ENCODE measurements around the gene CEP170. TPM values are rescaled to one million over a fixed set of nuclear protein-coding genes. Genes with fewer than 3 reads are reported as not detected.

Gene CEP170
- total and polyA plus RNA-seq, 3 donors from 2014 or later = 64.0 to 165 (median 132) TPM

DNA sequence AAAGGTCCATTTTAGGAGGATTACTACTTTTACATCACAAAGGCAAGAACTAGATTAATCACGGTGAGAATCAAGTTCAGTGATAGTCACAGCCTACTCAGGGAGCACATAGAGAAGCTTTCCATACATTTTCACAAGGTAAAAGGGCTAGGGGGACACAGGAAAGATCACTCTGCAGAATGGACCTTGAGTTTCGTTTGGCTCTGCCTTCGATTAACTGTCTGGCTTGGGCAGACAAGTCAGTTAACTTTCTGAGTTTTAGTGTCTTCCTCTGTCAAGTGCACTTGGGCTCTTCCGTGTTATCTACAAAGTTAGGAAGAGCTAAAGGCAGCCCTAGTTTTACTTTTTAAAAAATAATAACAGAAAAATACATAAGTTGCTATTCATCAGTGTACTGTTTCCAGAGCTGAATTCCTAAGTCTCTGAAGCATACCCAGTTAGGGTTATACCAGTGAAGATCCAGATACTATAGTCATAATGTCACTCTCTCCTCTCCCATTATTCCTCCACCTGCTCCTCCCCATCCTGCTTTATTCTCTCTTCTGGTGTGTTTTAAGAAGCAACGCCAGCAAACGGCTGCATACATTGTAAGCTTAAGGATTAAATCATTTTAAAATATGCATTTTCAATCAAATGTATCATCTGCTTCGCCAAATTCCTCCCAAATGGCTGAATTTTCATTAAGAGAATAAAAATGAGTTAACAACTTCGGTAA, 1.7 kb downstream of the CEP170 start:
- Histone ChIP-seq H3K36me3 (ENCODE audit: low read depth, missing control alignments) (no peaks in the 10 kb centered on the region), H3K4me1 (peaks cover 16% of the 10 kb centered on the region), H3K4me3 (peak overlapping the region; percentile 75 to 86), H3K27ac (peak overlapping the region; percentile 85 to 95), H3K9me3 (no peaks in the 10 kb centered on the region), H3K27me3 (no peaks in the 10 kb centered on the region)
- intact Hi-C loops (cut with DNase I; ENCODE audit: low total_unique reads) = no loop called here
- 2 to 7% methylated on average over 8 of the region's 8 CpGs for WGBS, 2 donors
- TF ChIP-seq POLR2A (IDR thresholded peaks at IDR 0.05) = no peak
- TF ChIP-seq, protein P1, sequence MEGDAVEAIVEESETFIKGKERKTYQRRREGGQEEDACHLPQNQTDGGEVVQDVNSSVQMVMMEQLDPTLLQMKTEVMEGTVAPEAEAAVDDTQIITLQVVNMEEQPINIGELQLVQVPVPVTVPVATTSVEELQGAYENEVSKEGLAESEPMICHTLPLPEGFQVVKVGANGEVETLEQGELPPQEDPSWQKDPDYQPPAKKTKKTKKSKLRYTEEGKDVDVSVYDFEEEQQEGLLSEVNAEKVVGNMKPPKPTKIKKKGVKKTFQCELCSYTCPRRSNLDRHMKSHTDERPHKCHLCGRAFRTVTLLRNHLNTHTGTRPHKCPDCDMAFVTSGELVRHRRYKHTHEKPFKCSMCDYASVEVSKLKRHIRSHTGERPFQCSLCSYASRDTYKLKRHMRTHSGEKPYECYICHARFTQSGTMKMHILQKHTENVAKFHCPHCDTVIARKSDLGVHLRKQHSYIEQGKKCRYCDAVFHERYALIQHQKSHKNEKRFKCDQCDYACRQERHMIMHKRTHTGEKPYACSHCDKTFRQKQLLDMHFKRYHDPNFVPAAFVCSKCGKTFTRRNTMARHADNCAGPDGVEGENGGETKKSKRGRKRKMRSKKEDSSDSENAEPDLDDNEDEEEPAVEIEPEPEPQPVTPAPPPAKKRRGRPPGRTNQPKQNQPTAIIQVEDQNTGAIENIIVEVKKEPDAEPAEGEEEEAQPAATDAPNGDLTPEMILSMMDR (IDR thresholded peaks at IDR 0.05) = no peak
- DNase-seq = no peak

DNA sequence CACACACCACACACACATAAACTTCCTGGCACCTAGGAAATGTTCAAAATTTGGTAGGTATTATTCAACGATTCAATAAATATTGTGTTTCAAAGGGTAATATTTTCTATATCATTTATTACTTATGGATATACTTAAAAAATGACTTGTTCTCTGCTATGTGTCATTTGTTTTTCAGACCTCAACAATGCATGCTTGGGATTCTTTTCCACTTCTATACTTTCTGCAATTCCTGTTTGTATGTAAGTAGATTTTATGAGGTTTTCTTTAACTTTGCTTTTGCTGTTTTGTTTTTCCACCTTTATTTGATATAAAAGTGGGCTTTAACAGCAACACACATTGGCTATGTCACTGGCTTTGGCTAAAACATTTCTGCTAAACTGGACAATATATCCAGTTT, 3.5 kb downstream of the CEP170 start:
- H3K4me3 ChIP-seq = no peak overlapping the region
- intact Hi-C loops (cut with DNase I; ENCODE audit: low total_unique reads) = no loop called here
- TF ChIP-seq POLR2A (IDR thresholded peaks at IDR 0.05) = no peak
- TF ChIP-seq, protein P1 (IDR thresholded peaks at IDR 0.05) = no peak
- H3K27me3 ChIP-seq = no peaks in the 10 kb centered on the region
- no peaks in the 10 kb centered on the region for H3K9me3 ChIP-seq
- no peak overlapping the region for H3K27ac ChIP-seq
- H3K4me1 ChIP-seq = peaks cover 8% of the 10 kb centered on the region
- no peaks in the 10 kb centered on the region for H3K36me3 ChIP-seq (ENCODE audit: low read depth, missing control alignments)
- WGBS, 2 donors = 92 to 93% methylated on average over 1 of the region's 1 CpG
- no peak for DNase-seq

DNA sequence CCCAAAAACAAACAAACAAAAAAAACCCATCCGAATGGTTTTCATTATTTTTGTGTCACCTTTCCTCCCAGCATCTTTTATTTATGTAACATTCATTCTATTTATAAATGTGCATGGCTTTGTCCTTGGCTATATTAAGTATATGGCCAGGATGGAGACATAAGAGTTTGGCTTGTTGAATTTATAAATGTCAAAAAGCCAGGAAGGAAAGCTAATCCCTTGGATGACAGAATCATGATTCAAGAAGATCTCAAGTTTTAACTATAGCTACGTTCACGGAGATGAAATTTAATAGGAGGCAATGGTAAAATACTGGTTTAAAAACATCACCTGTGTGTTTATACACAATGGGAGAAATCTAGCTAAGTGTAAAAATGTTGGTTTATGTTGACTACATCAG, 5.0 kb downstream of the CEP170 start:
- no peaks in the 10 kb centered on the region for H3K9me3 ChIP-seq
- H3K4me3 ChIP-seq = no peak overlapping the region
- TF ChIP-seq, protein P1 (IDR thresholded peaks at IDR 0.05) = no peak
- no peak for TF ChIP-seq POLR2A (IDR thresholded peaks at IDR 0.05)
- H3K36me3 ChIP-seq (ENCODE audit: low read depth, missing control alignments) = no peaks in the 10 kb centered on the region
- no peaks in the 10 kb centered on the region for H3K27me3 ChIP-seq
- DNase-seq = no peak
- WGBS, 2 donors = 81 to 90% methylated on average over 3 of the region's 3 CpGs
- H3K27ac ChIP-seq = no peak overlapping the region
- intact Hi-C loops (cut with DNase I; ENCODE audit: low total_unique reads) = no loop called here
- peaks cover 5% of the 10 kb centered on the region for H3K4me1 ChIP-seq

DNA sequence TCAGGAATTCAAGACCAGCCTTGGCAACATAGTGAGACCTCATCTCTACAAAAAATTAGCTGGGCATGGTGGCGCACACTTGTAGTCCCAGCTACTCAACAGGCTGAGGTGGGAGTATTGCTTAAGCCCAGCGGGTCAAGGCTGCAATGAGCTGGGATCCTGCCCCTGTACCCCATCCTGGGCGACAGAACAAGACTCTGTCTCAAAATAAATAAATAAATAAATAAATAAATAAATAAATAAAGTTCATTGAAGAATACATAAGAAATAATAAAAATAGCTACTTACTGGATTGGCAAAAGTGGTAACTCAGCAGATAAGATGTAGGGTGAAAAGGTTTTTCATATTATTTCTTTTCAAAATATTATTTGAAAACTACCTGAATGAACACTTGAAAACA, 5.9 kb downstream of the CEP170 start:
- H3K27me3 ChIP-seq = no peaks in the 10 kb centered on the region
- no peak overlapping the region for H3K4me3 ChIP-seq
- H3K4me1 ChIP-seq = peaks cover 5% of the 10 kb centered on the region
- no peaks in the 10 kb centered on the region for H3K36me3 ChIP-seq (ENCODE audit: low read depth, missing control alignments)
- H3K9me3 ChIP-seq = no peaks in the 10 kb centered on the region
- intact Hi-C loops (cut with DNase I; ENCODE audit: low total_unique reads) = no loop called here
- no peak overlapping the region for H3K27ac ChIP-seq
- WGBS, 2 donors = 96 to 98% methylated on average over 3 of the region's 3 CpGs
- TF ChIP-seq, protein P1 (IDR thresholded peaks at IDR 0.05) = no peak
- TF ChIP-seq POLR2A (IDR thresholded peaks at IDR 0.05) = no peak
- DNase-seq = no peak

DNA sequence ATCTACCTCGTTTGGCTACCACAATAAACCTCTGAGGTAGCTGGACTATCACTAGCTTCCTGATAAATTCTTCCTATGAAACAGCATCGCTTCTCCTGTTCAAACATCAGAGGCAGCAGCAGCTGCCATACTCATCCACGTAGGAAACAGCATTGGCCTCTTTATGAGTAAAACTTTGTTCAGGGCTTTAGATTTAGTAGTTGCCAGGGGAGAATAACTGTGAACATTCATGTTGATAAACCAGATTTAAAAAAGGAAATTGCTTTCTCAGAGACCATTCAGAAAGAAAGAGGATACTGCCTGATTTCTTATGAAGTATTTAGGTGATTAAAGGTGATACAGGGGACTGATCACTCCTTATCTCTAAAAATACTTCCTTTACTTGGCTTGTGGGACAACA, 7.2 kb downstream of the CEP170 start:
- Histone ChIP-seq H3K36me3 (ENCODE audit: low read depth, missing control alignments) (no peaks in the 10 kb centered on the region), H3K4me3 (no peak overlapping the region), H3K9me3 (no peaks in the 10 kb centered on the region), H3K27ac (no peak overlapping the region), H3K27me3 (no peaks in the 10 kb centered on the region), H3K4me1 (no peaks in the 10 kb centered on the region)
- intact Hi-C loops (cut with DNase I; ENCODE audit: low total_unique reads) = no loop called here
- TF ChIP-seq, protein P1 (IDR thresholded peaks at IDR 0.05) = no peak
- DNase-seq = no peak
- 69 to 79% methylated on average over 3 of the region's 3 CpGs for WGBS, 2 donors

Measured in testis (tissue), 3 donors.